SK-N-SH (cell line): ENCODE data around the gene CKS1B. TPM values are rescaled to one million over a fixed set of nuclear protein-coding genes. Genes with fewer than 3 reads are reported as not detected.

ENCODE experiments used
- CTCF ChIA-PET: fragments of 300-600, 350-600 bp; formaldehyde crosslinking; extraction: SDS; loops from one replicate; lab custom pipeline; 2021; lab: Yijun Ruan, JAX
- POLR2A ChIA-PET: fragments of 350-600 bp; sonication (Branson Sonifier 250); formaldehyde crosslinking; extraction: SDS; loops from one replicate; lab custom pipeline; 2020; ENCODE audit warnings: antibody characterized with exemption, inconsistent platforms; lab: Yijun Ruan, JAX
- DNase-seq: peaks from one replicate; pipeline ENCODE4 v3.0.0; 2012
- H2AFZ ChIP-seq: fragments of 200-600 bp; sonication (generic); 2 replicates; pipeline ENCODE4 v1.8.1; 2016; ENCODE audit warnings: antibody characterized with exemption, mild to moderate bottlenecking, low read depth
- H3F3A ChIP-seq: fragments of 200-600 bp; sonication (generic); replicated peaks from 2 replicates; pipeline ENCODE3; 2016; ENCODE audit warnings: antibody characterized with exemption, mild to moderate bottlenecking; ENCODE audit not compliant: insufficient read depth
- H3K27ac ChIP-seq, 2 experiments: fragments of 200-500 bp in 1 of 2; fragments of 200-600 bp in 1 of 2; sonication (Bioruptor generic) in 1 of 2; sonication (generic), shearing (Covaris generic) in 1 of 2; 2 replicates each; pipeline versions ENCODE4 v1.5.1 to v1.6.1; 2014 to 2016; ENCODE audit warnings: low read depth in 2 of 2, inconsistent platforms in 1 of 2, low read length in 1 of 2, mild to moderate bottlenecking in 1 of 2, mixed read lengths in 1 of 2
- H3K27me3 ChIP-seq: fragments of 200-600 bp; sonication (generic), shearing (Covaris generic); 2 replicates; pipeline ENCODE4 v1.6.1; 2016; ENCODE audit warnings: mixed run types; ENCODE audit not compliant: insufficient read depth
- H3K36me3 ChIP-seq, 2 experiments: fragments of 200-500 bp in 1 of 2; fragments of 200-600 bp in 1 of 2; sonication (Bioruptor generic) in 1 of 2; sonication (generic) in 1 of 2; replicated peaks in 1 of 2; 2 replicates each; pipeline versions ENCODE3 to v1.5.1; 2014 to 2016; ENCODE audit warnings: low read length in 1 of 2, mild to moderate bottlenecking in 1 of 2; ENCODE audit not compliant: insufficient read depth in 2 of 2, control insufficient read depth in 1 of 2
- H3K4me1 ChIP-seq, 2 experiments: fragments of 200-500 bp in 1 of 2; fragments of 200-600 bp in 1 of 2; sonication (Bioruptor generic) in 1 of 2; sonication (generic), shearing (Covaris generic) in 1 of 2; 2 replicates each; pipeline versions ENCODE4 v1.5.1 to v1.6.1; 2014 to 2016; ENCODE audit warnings: low read depth in 1 of 2, low read length in 1 of 2, mixed run types in 1 of 2; ENCODE audit not compliant: insufficient read depth in 2 of 2, control insufficient read depth in 1 of 2
- H3K4me2 ChIP-seq: fragments of 200-600 bp; sonication (generic), shearing (Covaris generic); 2 replicates; pipeline ENCODE4 v1.6.1; 2017; ENCODE audit warnings: mixed run types
- H3K4me3 ChIP-seq, 2 experiments: fragments of 200-500 bp in 1 of 2; fragments of 200-600 bp in 1 of 2; sonication (Bioruptor generic) in 1 of 2; sonication (generic), shearing (Covaris generic) in 1 of 2; 2 replicates each; pipeline versions ENCODE4 v1.5.1 to v1.8.1; 2014 to 2016; ENCODE audit warnings: low read depth in 2 of 2, inconsistent platforms in 1 of 2, low read length in 1 of 2, mild to moderate bottlenecking in 1 of 2, mixed read lengths in 1 of 2, moderate library complexity in 1 of 2
- H3K79me2 ChIP-seq: fragments of 200-600 bp; sonication (generic); 2 replicates; pipeline ENCODE4 v1.8.1; 2017; ENCODE audit warnings: mild to moderate bottlenecking; ENCODE audit not compliant: insufficient read depth
- H3K9ac ChIP-seq: fragments of 200-600 bp; sonication (generic); 2 replicates; pipeline ENCODE4 v1.6.1; 2017; ENCODE audit warnings: mixed run types
- H3K9me2 ChIP-seq: fragments of 200-600 bp; sonication (generic); 2 replicates; pipeline ENCODE4 v1.6.1; 2017; ENCODE audit warnings: mixed run types
- H3K9me3 ChIP-seq: fragments of 200-600 bp; sonication (generic); 2 replicates; pipeline ENCODE4 v1.6.1; 2017; ENCODE audit warnings: mixed run types, mild to moderate bottlenecking, moderate library complexity
- H4K20me1 ChIP-seq: fragments of 200-600 bp; sonication (generic); 2 replicates; pipeline ENCODE4 v1.6.1; 2017; ENCODE audit warnings: mild to moderate bottlenecking, mixed run types; ENCODE audit not compliant: insufficient read depth
- CHD2 ChIP-seq: fragments of 150-350 bp; IDR thresholded peaks from 2 replicates; pipeline ENCODE4 v1.6.1; 2018; ENCODE audit warnings: low read length; ENCODE audit not compliant: partially characterized antibody
- EP300 ChIP-seq, 2 experiments: IDR thresholded peaks; 2 replicates each; pipeline versions ENCODE4 v1.4.0 to v1.6.1; 2012; ENCODE audit warnings: borderline replicate concordance in 1 of 2, low read depth in 1 of 2, low read length in 1 of 2
- FOSL2 ChIP-seq: IDR thresholded peaks from 2 replicates; pipeline ENCODE4 v1.4.0; 2012; ENCODE audit warnings: low read depth, mild to moderate bottlenecking, moderate library complexity, borderline replicate concordance
- GABPA ChIP-seq: IDR thresholded peaks from 2 replicates; pipeline ENCODE4 v1.4.0; 2012; ENCODE audit warnings: low read depth, mild to moderate bottlenecking
- GATA2 ChIP-seq: sonication (generic); formaldehyde crosslinking; IDR thresholded peaks from 2 replicates; pipeline ENCODE4 v1.5.0; 2020; ENCODE audit warnings: mild to moderate bottlenecking, missing genetic modification reagents
- MEF2A ChIP-seq: IDR thresholded peaks from 2 replicates; pipeline ENCODE4 v1.4.0; 2012; ENCODE audit warnings: low read depth, borderline replicate concordance
- NFIC ChIP-seq: IDR thresholded peaks from 2 replicates; pipeline ENCODE4 v1.4.0; 2012; ENCODE audit warnings: borderline replicate concordance
- NRF1 ChIP-seq: IDR thresholded peaks from 2 replicates; pipeline ENCODE4 v1.6.1; 2012; ENCODE audit warnings: low read depth, mild to moderate bottlenecking, low read length
- POLR2AphosphoS5 ChIP-seq: IDR thresholded peaks from 2 replicates; pipeline ENCODE4 v1.6.1; 2012; ENCODE audit warnings: low read depth, low read length
- RCOR1 ChIP-seq: fragments of 150-350 bp; IDR thresholded peaks from 2 replicates; pipeline ENCODE4 v1.6.1; 2017; ENCODE audit warnings: antibody characterized with exemption, low read length
- SIN3A ChIP-seq: IDR thresholded peaks from 2 replicates; pipeline ENCODE4 v1.6.1; 2012; ENCODE audit warnings: low read depth, mild to moderate bottlenecking, low read length, moderate library complexity, borderline replicate concordance
- TEAD4 ChIP-seq: IDR thresholded peaks from 2 replicates; pipeline ENCODE4 v1.4.0; 2012; ENCODE audit warnings: mild to moderate bottlenecking, borderline replicate concordance; ENCODE audit not compliant: insufficient read depth
- YY1 ChIP-seq: IDR thresholded peaks from 2 replicates; pipeline ENCODE4 v1.4.0; 2012; ENCODE audit warnings: low read depth, mild to moderate bottlenecking
- WGBS: methylation state at CpG from one replicate; pipeline ENCODE4 v1.1.6; 2017; ENCODE audit warnings: low lambda C conversion rate; 5-methylcytosine and 5-hydroxymethylcytosine counted together
- polyA plus RNA-seq, 3 experiments: library from polyadenylated mRNA; depleted of rRNA; stranded (reverse); fragments of >200 nt; gene quantifications; 2 replicates each; pipeline ENCODE4 v1.2.3, GENCODE V29; 2012
- TF ChIP-seq, protein P1 (sequence below): fragments of 150-350 bp; IDR thresholded peaks from 2 replicates; pipeline ENCODE4 v1.6.1; 2016; ENCODE audit warnings: mild to moderate bottlenecking, low read depth, low read length
- TF ChIP-seq, protein P2 (sequence below): fragments of 150-350 bp; IDR thresholded peaks from 2 replicates; pipeline ENCODE4 v1.6.1; 2017; ENCODE audit warnings: antibody characterized with exemption, low read length, low read depth, borderline replicate concordance
- TF ChIP-seq, protein P3 (sequence below): IDR thresholded peaks from 2 replicates; pipeline ENCODE4 v1.4.0; 2012; ENCODE audit warnings: low read depth, borderline replicate concordance
- TF ChIP-seq, protein P4 (sequence below): fragments of 200-600 bp; sonication (generic); IDR thresholded peaks from 2 replicates; pipeline ENCODE4 v1.6.1; 2017; ENCODE audit warnings: antibody characterized with exemption, mild to moderate bottlenecking, moderate library complexity

The CKS1B gene
- polyA plus RNA-seq, 1 of the 3 experiments (the other 2 are of a cell fraction), result 308 TPM

DNA sequence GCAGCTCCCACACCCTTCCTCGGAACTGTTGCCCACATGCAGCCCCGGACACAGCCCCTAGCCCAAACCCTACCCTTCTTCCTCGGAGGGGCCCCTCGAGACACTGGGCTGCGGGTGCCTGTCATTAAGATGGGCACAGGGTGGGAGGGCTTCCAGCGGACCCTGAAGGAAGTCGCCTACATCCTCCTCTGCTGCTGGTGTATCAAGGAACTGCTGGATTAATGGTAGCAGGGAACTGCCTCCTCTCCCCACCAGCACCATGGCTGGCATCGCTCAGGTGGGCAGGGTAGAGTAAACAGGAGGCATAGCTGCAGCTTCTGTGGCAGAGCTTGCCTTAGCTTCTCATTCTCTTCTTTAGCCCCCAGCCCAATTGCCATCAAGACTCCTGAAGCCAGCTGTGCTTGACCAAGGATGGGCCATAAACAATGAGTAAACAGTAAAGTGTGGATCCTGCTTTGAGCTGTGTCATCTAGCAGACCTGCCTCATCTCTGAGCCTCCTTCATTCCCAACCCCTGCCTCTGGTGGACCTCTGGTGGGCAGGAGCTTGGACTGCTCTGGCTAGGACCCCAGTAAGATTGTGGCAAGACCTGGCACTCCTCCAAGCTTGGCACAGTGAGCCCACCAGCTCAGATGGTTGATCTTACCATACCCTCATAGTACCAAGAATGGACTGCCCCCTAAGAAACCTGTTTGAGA lies 19.2 kb downstream of the CKS1B start, which contains the start of gene LENEP:
Gene LENEP, plus strand, starts transcription at position 15 of the 697 bp plus-strand sequence. Its CDS starts 22 bp downstream, at position 37.
- H3K79me2 ChIP-seq, result peaks cover 5% of the 10 kb centered on the region; the same call in 1 of the 2 replicates
- no peaks in the 10 kb centered on the region for H3K9me2 ChIP-seq
- DNase-seq, result peak; percentile 9
- H2AFZ ChIP-seq, result no peak within 1 kb of the TSS
- peaks cover 16 to 19% of the 10 kb centered on the region in 2 experiments for H3K36me3 ChIP-seq
- TF ChIP-seq RCOR1, result no peak
- TF ChIP-seq FOSL2, result no peak
- no peak for TF ChIP-seq YY1
- TF ChIP-seq SIN3A, result no peak
- TF ChIP-seq, protein P1, sequence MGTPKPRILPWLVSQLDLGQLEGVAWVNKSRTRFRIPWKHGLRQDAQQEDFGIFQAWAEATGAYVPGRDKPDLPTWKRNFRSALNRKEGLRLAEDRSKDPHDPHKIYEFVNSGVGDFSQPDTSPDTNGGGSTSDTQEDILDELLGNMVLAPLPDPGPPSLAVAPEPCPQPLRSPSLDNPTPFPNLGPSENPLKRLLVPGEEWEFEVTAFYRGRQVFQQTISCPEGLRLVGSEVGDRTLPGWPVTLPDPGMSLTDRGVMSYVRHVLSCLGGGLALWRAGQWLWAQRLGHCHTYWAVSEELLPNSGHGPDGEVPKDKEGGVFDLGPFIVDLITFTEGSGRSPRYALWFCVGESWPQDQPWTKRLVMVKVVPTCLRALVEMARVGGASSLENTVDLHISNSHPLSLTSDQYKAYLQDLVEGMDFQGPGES, result no peak
- no peak for TF ChIP-seq EP300 (IDR thresholded peaks at IDR 0.05; ENCODE audit: borderline replicate concordance in 1 of 2, low read depth in 1 of 2, low read length in 1 of 2)
- TF ChIP-seq, protein P2, sequence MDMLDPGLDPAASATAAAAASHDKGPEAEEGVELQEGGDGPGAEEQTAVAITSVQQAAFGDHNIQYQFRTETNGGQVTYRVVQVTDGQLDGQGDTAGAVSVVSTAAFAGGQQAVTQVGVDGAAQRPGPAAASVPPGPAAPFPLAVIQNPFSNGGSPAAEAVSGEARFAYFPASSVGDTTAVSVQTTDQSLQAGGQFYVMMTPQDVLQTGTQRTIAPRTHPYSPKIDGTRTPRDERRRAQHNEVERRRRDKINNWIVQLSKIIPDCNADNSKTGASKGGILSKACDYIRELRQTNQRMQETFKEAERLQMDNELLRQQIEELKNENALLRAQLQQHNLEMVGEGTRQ, result no peak
- TF ChIP-seq, all 33 proteins: peak for 0
- peaks cover 3 to 23% of the 10 kb centered on the region in 2 experiments for H3K4me1 ChIP-seq
- WGBS, result 67% methylated on average over 3 of the region's 8 CpGs
- no peaks in the 10 kb centered on the region for H3K27me3 ChIP-seq
- no peak within 1 kb of the TSS for H3K4me3 ChIP-seq
- H4K20me1 ChIP-seq, result no peaks in the 10 kb centered on the region
- no peaks in the 10 kb centered on the region for H3K9me3 ChIP-seq
- peak within 1 kb of the TSS; percentile 14 to 43; a peak in 2 of 4 replicates for H3K27ac ChIP-seq
- H3K9ac ChIP-seq, result no peak within 1 kb of the TSS
- H3K4me2 ChIP-seq, result no peak within 1 kb of the TSS
- ChIA-PET POLR2A (interaction anchor here (0.7 to 3.9 kb wide), 10 partner anchors 10 to 513 kb away, joined by 3 to 22 read pairs (median 4); partner anchors contain the start of genes ADAM15, CKS1B, FLAD1 and PBXIP1), CTCF (interaction anchor here (0.8 to 14.0 kb wide), 15 partner anchors 10 to 179 kb away, joined by 3 to 640 read pairs (median 4); partner anchors contain the start of genes ADAM15, CKS1B, FLAD1 and KRTCAP2)
- H3F3A ChIP-seq, result peaks cover 4% of the 10 kb centered on the region

DNA sequence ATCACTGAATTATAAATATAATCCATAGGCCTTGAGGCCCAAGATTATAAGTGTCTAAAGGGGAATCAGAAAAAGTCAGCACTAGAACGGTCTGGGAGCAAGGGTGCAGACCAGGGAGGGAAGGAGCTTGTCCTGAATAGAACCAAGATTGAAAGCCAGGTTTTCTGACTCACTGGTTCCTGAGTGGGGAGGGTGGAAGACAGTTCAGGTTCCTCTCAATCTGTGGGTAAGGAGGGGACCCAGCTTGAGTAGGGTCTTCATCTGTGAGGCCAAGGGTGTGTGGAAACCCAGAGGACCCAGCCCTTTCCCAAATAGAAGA lies 19.7 kb downstream of the CKS1B start:
- H2AFZ ChIP-seq, result no peak overlapping the region
- H3K27me3 ChIP-seq, result no peaks in the 10 kb centered on the region
- no peaks in the 10 kb centered on the region for H3K9me3 ChIP-seq
- 95% methylated on average over 1 of the region's 1 CpG for WGBS
- H3K9ac ChIP-seq, result no peak overlapping the region
- H3K4me3 ChIP-seq, result no peak overlapping the region
- no peaks in the 10 kb centered on the region for H4K20me1 ChIP-seq
- H3K9me2 ChIP-seq, result no peaks in the 10 kb centered on the region
- H3K79me2 ChIP-seq, result no peaks in the 10 kb centered on the region
- H3K27ac ChIP-seq, result no peak overlapping the region; a peak in 1 of 4 replicates
- no peak for DNase-seq
- peaks cover 7 to 24% of the 10 kb centered on the region in 2 experiments for H3K4me1 ChIP-seq
- ChIA-PET CTCF (interaction anchor here (0.5 to 14.0 kb wide), 13 partner anchors 10 to 179 kb away, joined by 3 to 640 read pairs (median 4); partner anchors contain the start of genes ADAM15, CKS1B, FLAD1 and KRTCAP2), POLR2A (interaction anchor here (0.6 to 3.9 kb wide), 8 partner anchors 11 to 156 kb away, joined by 3 to 22 read pairs (median 8); partner anchors contain the start of genes CKS1B, FLAD1, PBXIP1 and SHC1)
- H3K4me2 ChIP-seq, result no peak overlapping the region
- peaks cover 8% of the 10 kb centered on the region for H3F3A ChIP-seq
- H3K36me3 ChIP-seq, result peaks cover 11 to 14% of the 10 kb centered on the region in 2 experiments
- TF ChIP-seq, protein P2, result no peak
- no peak for TF ChIP-seq NRF1
- no peak for TF ChIP-seq GATA2
- TF ChIP-seq, protein P3, sequence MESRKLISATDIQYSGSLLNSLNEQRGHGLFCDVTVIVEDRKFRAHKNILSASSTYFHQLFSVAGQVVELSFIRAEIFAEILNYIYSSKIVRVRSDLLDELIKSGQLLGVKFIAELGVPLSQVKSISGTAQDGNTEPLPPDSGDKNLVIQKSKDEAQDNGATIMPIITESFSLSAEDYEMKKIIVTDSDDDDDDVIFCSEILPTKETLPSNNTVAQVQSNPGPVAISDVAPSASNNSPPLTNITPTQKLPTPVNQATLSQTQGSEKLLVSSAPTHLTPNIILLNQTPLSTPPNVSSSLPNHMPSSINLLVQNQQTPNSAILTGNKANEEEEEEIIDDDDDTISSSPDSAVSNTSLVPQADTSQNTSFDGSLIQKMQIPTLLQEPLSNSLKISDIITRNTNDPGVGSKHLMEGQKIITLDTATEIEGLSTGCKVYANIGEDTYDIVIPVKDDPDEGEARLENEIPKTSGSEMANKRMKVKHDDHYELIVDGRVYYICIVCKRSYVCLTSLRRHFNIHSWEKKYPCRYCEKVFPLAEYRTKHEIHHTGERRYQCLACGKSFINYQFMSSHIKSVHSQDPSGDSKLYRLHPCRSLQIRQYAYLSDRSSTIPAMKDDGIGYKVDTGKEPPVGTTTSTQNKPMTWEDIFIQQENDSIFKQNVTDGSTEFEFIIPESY, result no peak
- TF ChIP-seq CHD2, result no peak
- no peak for TF ChIP-seq POLR2AphosphoS5
- TF ChIP-seq TEAD4, result no peak
- TF ChIP-seq NFIC, result no peak
- TF ChIP-seq, protein P4, sequence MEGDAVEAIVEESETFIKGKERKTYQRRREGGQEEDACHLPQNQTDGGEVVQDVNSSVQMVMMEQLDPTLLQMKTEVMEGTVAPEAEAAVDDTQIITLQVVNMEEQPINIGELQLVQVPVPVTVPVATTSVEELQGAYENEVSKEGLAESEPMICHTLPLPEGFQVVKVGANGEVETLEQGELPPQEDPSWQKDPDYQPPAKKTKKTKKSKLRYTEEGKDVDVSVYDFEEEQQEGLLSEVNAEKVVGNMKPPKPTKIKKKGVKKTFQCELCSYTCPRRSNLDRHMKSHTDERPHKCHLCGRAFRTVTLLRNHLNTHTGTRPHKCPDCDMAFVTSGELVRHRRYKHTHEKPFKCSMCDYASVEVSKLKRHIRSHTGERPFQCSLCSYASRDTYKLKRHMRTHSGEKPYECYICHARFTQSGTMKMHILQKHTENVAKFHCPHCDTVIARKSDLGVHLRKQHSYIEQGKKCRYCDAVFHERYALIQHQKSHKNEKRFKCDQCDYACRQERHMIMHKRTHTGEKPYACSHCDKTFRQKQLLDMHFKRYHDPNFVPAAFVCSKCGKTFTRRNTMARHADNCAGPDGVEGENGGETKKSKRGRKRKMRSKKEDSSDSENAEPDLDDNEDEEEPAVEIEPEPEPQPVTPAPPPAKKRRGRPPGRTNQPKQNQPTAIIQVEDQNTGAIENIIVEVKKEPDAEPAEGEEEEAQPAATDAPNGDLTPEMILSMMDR, result no peak
- no peak for TF ChIP-seq FOSL2
- no peak for TF ChIP-seq GABPA
- TF ChIP-seq MEF2A, result no peak
- no peak for TF ChIP-seq YY1
